ENCODE data around the gene RBM4.
A peak's percentile ranks its signal among the peaks of the same experiment; 100 is the strongest.
"Not testable (repeated sequence)": the region's sequence is repeated elsewhere in the genome, so short reads cannot be mapped to it uniquely, and the experiment has no call there.

RBM4 gene

DNA sequence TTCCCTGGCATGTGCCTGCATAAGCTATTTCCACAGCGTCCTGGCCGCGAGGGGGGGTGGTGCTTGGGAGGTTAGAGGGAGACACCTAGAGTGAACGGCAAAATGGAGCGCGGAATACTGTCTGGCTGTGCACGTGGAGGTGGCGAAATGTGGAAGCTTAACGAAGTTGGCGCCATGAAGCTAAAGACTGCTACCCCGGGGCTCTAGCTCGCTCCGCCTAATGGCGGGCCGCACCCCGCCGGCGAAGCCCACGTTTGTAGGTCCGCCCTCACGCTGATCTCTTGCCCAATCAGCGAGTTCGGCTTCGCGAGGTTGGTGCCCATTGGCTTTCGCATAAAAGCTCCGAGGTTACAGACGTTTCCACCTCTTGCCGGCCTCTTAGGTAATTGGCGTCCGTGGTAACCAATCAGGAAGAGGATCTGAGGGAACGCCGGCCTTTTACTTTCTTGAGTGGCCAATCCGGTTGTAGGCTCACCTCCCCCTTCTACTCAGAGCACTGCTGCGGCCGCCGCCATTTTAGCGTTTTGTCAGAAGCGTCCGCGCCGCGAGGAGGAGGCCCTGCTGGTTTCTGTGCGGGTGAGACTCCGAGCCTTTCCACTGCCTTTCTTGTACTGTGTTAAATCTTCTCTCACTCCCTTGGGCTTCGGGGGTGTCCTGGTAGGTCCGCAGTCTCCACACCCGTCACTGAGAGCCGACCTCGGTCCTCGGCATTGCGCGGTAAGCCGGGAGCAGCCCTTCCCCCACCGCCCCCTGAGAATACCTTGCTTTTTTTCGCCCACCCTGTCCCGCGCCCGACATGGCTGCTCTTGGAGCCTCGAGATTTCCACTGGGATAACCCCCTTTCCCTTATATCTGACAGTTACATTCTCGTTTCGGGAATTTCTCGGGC lies at the start of gene RBM4:
Gene RBM4 (plus strand): TSS at position 527 of the 889 bp plus-strand sequence. CDS start 1,009 bp downstream, outside the sequence.
- DNase-seq = peak; percentile 92

- DNase-seq = not testable (repeated sequence)
Observed at GRCh38 chr11:66589315-66589714, 49.2 kb upstream of the RBM4 start.

DNA sequence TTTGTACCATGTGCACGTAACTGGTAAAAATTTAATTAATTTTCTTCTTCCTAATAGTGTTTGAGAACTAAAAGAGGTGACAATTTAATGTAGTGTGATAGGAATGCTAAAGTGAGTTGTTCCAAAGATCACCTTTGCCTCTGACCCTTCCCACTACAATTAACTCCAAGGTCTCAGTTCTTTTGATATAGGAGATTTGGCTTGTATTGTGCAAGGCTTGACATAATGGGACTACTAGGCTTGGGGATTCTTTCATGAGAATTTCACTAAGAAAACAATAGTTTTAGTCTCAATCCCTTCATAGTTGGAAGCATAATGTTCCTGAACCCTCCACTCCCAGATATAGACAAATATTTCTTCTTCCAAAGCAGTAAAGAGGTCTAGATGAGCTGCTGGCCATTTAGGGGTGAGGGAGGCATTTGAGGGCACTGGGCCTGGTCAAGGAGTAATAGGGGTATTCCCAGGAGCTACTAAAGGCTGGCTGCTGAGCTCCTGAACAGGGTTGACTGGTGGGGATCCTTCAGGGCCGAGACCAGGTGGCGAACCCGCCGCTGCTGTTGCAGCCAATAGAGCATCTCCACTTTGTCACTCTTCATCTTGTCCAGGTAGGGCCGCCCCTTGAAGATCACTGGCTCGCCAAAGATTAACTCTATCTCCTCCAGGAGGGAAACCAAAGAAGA lies 48.4 kb upstream of the RBM4 start:
- no peak for DNase-seq

GRCh38 chr11:66591175-66591574 lies 47.3 kb upstream of the RBM4 start:
- DNase-seq = no peak

DNA sequence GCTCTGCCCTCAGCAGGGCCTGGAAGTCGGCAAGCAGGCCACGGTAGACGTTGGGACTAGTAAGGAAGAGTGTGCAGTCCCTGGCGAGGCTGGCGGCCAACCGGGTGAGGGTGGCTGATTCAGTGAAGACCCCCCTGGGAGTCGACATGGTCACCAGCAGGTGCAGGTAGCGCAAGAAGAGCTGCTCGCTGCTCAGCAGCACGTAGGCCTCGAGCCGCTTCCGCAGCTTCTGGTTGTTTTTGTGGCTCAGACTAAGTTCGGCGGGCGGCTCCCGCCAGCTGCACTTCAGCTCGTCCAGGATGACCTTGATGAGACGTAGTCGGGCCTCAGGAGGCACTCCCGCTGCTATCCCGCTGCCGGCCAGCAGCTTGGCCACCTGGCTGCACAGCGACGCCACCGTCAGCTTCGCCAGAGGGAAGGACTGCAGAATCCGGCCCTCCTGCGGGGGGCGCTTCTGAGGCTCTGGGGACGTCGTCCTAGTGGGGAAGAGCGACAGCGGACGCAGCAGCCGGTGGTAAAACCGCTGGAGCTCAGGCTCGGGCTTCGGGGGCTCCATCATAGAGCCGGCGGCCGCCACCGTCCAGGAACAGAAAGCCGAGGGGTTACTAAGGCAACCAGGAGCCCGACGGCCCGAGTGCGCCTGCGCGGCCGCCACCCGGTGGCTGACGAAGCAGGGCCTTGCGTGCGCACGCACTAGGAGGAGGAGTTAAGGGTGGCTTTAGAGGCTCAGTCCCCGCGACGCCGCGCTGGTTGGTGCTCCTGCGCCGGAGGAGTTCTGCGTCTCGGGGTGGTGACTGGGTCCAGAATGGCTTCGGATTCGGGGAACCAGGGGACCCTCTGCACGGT lies 45.8 kb upstream of the RBM4 start, which contains the start of the genes CCDC87 and CCS:
Gene CCDC87 (minus strand): TSS at position 607 of the 846 bp plus-strand sequence. CDS start 48 bp downstream, at position 559.
Gene CCS (plus strand): TSS at position 729 of the 846 bp plus-strand sequence. CDS start 77 bp downstream, at position 806.
- peak; percentile 99 for DNase-seq

GRCh38 chr11:66593303-66593635 lies 45.2 kb upstream of the RBM4 start:
- no peak for DNase-seq

DNA sequence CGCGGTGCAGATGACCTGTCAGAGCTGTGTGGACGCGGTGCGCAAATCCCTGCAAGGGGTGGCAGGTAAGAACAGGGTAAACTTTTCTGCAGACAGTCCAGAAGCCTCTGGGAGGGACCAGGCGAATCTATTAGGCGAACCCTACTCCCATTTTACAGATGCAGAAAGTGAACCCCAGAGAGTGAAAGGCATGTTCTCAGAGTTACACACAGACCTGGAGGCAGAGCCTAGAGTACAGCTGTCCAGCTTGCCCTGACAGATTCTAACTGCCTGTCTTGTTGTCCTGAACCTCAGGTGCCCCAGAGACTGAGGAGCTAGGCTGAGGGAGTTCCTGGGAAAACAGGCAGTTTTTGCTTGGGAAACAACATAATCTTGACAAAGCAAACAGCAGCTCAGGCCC lies 44.9 kb upstream of the RBM4 start:
- no peak for DNase-seq

DNA sequence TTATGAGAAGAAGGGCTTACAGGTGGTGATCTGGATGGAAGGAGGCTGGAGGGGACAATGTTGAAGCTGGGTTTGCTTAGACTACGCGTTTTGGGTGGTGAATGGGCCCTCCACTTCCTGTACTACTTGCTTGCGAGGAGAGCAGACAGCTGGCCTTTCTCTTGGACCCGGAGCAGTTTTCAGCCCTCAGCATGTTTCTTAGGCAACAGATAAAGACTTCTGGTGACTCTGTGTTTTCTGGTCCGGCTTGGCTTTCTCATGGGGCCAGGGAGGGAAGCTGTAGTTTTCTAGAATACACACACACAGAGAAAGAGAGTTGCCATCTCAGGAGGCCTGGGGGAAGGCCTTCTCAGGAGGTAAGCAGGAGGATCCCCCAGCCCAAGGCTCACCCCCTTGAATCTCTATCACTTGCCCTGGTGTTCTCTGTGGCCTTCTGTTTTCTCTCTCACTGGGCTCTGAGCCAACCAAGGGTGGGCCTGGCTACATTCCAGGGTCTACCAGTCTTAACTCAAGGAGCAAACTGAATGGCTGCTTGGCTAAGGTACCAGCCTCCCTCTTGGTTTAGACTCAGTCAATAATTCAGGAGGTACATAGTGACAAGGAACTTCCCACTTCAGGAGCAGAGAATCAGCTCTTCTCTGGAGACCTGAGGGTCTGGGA lies 43.1 kb upstream of the RBM4 start:
- DNase-seq = no peak

DNA sequence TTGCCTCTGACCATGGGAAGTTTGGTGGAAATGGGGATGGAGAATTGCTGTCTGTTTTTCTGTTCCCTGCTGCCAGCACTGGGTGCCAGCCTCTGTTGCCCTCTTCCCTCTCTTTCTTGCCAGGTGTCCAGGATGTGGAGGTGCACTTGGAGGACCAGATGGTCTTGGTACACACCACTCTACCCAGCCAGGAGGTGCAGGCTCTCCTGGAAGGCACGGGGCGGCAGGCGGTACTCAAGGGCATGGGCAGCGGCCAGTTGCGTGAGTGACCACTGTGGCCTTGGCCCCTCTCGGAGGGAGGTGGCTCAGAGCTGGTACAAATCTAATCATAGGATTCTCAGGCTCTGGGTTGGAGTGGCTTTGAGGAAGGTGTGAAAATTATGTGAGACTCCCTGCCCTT lies 39.5 kb upstream of the RBM4 start:
- DNase-seq = no peak

DNA sequence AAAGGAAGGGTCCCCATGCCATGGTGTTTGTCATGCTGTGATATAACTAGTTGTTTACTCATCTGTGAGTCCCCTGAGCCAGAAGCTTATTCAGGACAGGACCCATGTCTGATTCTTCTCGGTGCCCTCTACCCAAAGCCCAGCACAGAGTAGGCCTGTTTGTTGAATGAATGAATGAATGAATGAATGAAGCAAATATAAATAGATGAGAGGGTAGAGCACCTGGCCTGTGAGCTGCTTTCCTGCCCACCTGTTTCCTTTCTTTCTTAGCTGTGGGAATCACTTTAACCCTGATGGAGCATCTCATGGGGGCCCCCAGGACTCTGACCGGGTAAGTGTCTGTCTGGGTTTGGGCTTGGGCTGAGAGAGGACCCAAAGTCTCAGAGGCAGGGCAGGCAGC lies 38.3 kb upstream of the RBM4 start:
- DNase-seq = no peak

DNA sequence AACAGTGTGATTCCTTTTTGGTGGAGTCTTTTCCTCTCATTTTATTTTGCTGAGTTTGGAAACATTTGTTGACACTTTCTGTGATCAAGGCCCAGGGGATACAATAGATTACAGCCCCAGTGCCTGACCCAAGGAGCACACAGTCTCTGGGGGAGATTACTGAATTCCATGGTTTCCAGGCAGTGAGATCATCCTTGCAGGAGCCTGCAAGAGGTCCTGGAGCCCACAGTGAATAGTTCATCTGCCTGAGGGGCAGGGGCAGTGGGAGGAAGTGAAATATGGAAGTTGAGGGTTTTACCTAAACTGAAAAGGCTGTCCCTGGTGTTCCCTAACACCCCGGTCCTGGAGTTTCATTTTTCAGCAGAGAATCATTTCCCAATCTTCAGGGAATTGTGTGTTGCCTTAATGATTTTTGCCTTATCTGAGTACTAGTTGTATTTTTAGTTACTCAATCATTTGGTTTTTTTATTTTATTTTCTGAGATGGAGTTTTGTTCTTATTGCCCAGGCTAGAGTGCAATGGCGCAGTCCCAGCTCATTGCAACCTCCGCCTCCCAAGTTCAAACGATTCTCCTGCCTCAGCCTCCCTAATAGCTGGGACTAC lies 37.8 kb upstream of the RBM4 start:
- DNase-seq = no peak

DNA sequence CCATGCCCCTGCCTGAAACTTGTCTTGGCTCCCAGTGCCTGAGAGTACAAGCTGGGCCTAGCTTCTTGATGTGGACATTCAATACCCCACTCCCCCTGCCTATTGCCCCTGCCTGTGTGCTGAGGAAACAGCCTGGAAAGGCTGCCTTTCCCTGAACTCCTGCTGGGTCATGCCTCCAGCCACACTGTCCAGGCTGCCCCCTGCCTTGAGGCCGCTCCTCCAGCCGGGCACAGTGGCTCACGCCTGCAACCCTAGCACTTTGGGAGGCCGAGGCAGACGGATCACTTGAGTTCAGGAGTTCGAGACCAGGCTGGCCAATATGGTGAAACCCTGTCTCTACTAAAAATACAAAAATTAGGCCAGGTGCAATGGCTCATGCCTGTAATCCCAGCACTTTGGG lies 35.4 kb upstream of the RBM4 start:
- DNase-seq = no peak

DNA sequence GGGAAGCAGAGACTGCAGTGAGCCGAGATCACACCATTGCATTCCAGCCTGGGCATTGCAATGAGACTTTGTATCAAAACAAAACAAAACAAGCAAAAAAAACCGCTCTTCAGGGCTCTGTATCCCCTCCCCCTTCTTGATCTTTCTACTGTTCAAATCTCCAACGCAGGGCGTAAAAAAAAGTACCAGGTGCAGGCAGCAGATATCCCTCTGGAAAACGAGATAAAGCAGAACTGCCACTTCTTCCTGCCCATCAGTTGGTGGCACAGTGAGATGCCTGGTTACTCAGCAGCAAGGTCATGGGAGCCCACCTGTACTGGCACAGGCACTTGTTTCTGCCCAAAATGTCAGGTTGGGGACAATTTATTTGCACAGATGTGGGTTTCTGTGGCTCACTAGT lies 34.3 kb upstream of the RBM4 start:
- DNase-seq = no peak

DNA sequence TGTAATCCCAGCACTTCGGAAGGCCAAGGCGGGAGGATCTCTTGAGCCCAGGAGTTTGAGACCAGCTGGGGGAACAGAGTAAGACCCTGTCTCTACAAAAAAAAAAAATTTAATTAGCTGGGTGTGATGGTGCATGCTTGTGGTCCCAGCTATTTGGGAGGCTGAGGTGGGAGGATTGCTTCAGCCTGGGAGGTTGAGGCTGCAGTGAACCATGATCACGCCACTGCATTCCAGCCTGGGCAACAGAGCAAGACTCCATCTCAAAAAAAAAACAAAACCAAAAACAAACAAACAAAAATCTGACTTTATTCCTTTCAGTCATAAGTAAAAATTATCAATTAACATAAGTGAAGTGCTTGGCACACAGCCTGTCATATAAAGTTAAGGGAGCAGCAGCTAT lies 31.9 kb upstream of the RBM4 start:
- not testable (repeated sequence) for DNase-seq

GRCh38 chr11:66607126-66607834 lies 31.2 kb upstream of the RBM4 start:
- DNase-seq = no peak

DNA sequence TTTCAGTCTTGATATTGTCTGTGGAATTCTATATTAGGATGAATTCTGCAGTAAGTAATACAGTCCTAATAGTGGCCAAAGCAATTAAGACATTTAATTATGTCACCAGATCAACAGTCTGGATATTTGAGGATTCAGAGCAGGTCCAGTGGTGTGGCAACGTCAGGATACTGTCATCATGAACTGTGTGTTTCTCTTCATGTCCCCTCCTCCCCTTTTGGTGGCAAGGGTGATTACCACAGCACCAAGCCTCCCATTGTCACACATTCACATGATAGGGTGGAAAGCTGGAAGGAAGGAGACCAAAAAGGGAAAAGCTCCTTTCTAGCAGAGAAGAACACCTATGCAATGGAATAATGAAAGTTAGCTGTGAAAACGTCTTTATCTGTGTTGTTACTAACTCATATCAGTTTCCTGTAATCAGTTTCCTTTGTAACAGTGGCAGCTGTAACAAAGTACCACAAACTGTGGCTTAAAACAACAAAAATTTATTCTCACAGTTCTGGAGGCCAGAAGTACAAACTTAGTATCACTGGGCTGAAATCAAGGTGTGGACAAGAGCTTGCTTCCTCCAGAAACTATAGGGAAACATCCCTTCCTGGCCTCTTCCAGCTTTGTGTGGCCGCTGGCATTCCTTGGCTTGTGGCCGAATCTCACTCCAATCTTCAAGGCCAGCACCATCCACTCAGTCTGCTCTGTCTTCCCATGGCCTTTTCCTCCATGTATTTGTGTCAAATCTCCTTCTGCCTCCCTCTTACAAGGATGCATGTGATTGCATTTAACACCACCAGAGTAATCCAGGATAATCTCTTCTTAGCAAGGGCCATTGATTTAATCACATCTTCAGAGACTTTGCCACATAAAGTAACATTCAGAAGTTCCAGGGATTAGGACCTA lies 28.5 kb upstream of the RBM4 start:
- no peak for DNase-seq

DNA sequence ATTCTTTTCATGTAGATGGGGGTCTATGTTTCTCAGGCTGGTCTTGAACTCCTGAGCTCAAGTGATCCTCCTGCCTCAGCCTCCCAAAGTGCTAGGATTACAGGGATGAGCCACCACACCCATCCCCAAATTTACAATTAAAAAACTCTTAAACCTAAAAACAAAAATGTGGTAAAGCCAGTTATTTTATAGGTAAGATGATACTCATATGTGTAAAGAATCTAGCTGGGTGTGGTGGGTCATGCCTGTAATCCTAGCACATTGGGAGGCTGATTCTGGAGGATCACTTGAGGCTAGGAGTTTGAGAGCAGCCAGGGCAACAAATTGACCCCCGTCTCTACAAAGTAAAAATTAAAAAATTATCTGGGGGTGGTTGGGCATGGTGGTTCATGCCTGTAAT lies 26.0 kb upstream of the RBM4 start:
- DNase-seq = no peak

DNA sequence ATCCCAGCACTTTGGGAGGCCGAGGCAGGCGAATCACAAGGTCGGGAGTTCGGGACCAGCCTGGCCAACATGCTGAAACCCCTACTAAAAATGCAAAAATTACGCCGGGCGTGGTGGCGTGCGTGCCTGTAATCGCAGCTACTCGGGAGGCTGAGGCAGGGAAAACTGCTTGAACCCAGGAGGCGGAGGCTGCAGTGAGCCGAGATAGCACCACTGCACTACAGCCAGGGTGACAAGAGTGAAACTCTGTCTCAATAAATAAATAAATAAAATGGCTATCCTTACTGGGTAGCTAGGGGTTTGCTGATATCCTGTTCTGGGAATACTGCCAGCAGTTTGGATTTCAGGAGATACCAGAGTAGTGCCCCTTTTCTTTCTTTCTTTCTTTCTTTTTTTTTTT lies 24.4 kb upstream of the RBM4 start:
- no peak for DNase-seq

- DNase-seq = peak; percentile 96
Observed at GRCh38 chr11:66616379-66617154, 21.9 kb upstream of the RBM4 start, which contains the start of gene RBM14. RBM14 (plus strand) TSS chr11:66616630; CDS start chr11:66616721, 91 bp downstream.
